SU-DHL-6 (cell line): ENCODE data around the gene CHMP5.
A peak's percentile ranks its signal among the peaks of the same experiment; 100 is the strongest.

Experiments
- H2AFZ ChIP-seq: fragments of 200-600 bp; sonication (generic); 2 replicates; pipeline ENCODE4 v1.6.1; 2014; ENCODE audit warnings: low read depth, mild to moderate bottlenecking, moderate library complexity, mixed read lengths, antibody characterized with exemption, low read length; ENCODE audit not compliant: severe bottlenecking
- H3F3A ChIP-seq: fragments of 200-600 bp; shearing (Covaris generic); 2 replicates; pipeline ENCODE4 v1.6.0; 2016; ENCODE audit warnings: antibody characterized with exemption, mild to moderate bottlenecking; ENCODE audit not compliant: insufficient read depth
- H3K27ac ChIP-seq: fragments of 200-600 bp; sonication (generic); 2 replicates; pipeline ENCODE4 v1.5.1; 2016; ENCODE audit warnings: low read depth, mild to moderate bottlenecking, low read length, moderate library complexity, mixed read lengths
- H3K27me3 ChIP-seq: fragments of 200-600 bp; sonication (generic), shearing (Covaris generic); 2 replicates; pipeline ENCODE4 v1.6.0; 2014; ENCODE audit warnings: mild to moderate bottlenecking, low read length
- H3K36me3 ChIP-seq: fragments of 200-600 bp; sonication (generic); 2 replicates; pipeline ENCODE4 v1.6.1; 2014; ENCODE audit warnings: mild to moderate bottlenecking, low read length, mixed read lengths
- H3K4me2 ChIP-seq: fragments of 300-600, 200-600 bp; shearing (Covaris generic), sonication (generic); 2 replicates; pipeline ENCODE4 v1.6.0; 2014; ENCODE audit warnings: low read length, low read depth, mild to moderate bottlenecking; ENCODE audit not compliant: poor library complexity, severe bottlenecking
- H3K4me3 ChIP-seq: fragments of 200-600 bp; sonication (generic); 2 replicates; pipeline ENCODE4 v1.5.1; 2014; ENCODE audit warnings: antibody characterized with exemption, low read length, mild to moderate bottlenecking, mixed read lengths; ENCODE audit not compliant: insufficient read depth, poor library complexity, severe bottlenecking
- H3K79me2 ChIP-seq: fragments of 200-600 bp; sonication (generic); 2 replicates; pipeline ENCODE4 v1.6.1; 2014; ENCODE audit warnings: mild to moderate bottlenecking, low read length, moderate library complexity; ENCODE audit not compliant: insufficient read depth
- H3K9ac ChIP-seq: fragments of 200-600 bp; sonication (generic); 2 replicates; pipeline ENCODE4 v1.7.0; 2014; ENCODE audit warnings: mild to moderate bottlenecking, low read length
- H3K9me2 ChIP-seq: fragments of 200-600 bp; sonication (generic); replicated peaks from 2 replicates; pipeline ENCODE4 v1.6.1; 2014; ENCODE audit warnings: low read length; ENCODE audit not compliant: insufficient read depth
- H3K9me3 ChIP-seq: fragments of 200-600 bp; sonication (generic); 2 replicates; pipeline ENCODE4 v1.6.1; 2014; ENCODE audit warnings: low read length, mixed read lengths; ENCODE audit not compliant: insufficient read depth
- H4K20me1 ChIP-seq: fragments of 200-600 bp; sonication (generic); 2 replicates; pipeline ENCODE4 v1.6.1; 2014; ENCODE audit warnings: low read depth, mild to moderate bottlenecking, antibody characterized with exemption, low read length, moderate library complexity, mixed read lengths
- CTCF ChIP-seq: fragments of 200-600 bp; sonication (generic); IDR thresholded peaks from one replicate; pipeline ENCODE4 v1.5.1; 2017; ENCODE audit warnings: antibody characterized with exemption, mild to moderate bottlenecking, low read length, moderate library complexity; ENCODE audit not compliant: insufficient read depth, poor library complexity, severe bottlenecking
- EZH2phosphoT487 ChIP-seq: fragments of 200-600 bp; sonication (generic), shearing (Covaris generic); conservative IDR thresholded peaks from 2 replicates; pipeline ENCODE4 v1.6.1; 2018; ENCODE audit warnings: mild to moderate bottlenecking, antibody characterized with exemption, low read length, moderate library complexity, mixed read lengths

Gene CHMP5

GRCh38 chr9:33257276-33257675, 7.6 kb upstream of the CHMP5 start:
- Histone ChIP-seq H3K27me3 (no peaks in the 10 kb centered on the region), H3K4me3 (no peak overlapping the region), H3K36me3 (peaks cover 60% of the 10 kb centered on the region), H3F3A (no peaks in the 10 kb centered on the region), H3K79me2 (peaks cover 6% of the 10 kb centered on the region; the same call in 1 of the 2 replicates), H2AFZ (no peak overlapping the region), H3K9ac (no peak overlapping the region), H3K27ac (no peak overlapping the region), H3K4me2 (no peak overlapping the region), H3K9me3 (no peaks in the 10 kb centered on the region), H4K20me1 (no peaks in the 10 kb centered on the region), H3K9me2 (no peaks in the 10 kb centered on the region)
- TF ChIP-seq EZH2phosphoT487 (no peak), CTCF (no peak)

DNA sequence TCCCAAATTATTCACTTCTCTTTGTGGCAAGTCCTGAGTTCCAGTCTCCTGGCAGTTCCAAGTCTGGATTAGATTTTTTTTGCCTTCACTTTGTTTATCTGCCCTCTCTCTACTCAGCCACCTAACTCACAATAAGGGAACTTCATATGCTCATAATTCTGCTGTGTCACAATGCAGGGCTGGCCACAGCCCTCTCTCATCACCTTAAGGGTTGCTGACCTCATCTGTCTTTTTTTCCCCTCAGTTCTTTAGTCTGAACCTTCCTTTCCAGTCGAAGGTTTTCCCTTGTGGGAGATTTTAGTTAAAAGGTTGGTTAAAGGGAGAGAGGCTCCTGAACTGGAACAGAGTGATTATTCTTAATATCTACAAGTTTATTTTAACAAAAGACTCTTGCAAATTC, 4.5 kb upstream of the CHMP5 start:
- no peaks in the 10 kb centered on the region for H4K20me1 ChIP-seq
- H3K79me2 ChIP-seq, result peaks cover 29% of the 10 kb centered on the region
- H3K9me3 ChIP-seq, result no peaks in the 10 kb centered on the region
- TF ChIP-seq EZH2phosphoT487, result no peak
- no peak for TF ChIP-seq CTCF
- no peak overlapping the region for H3K4me2 ChIP-seq
- H3K4me3 ChIP-seq, result no peak overlapping the region
- H3K27ac ChIP-seq, result no peak overlapping the region
- no peak overlapping the region for H2AFZ ChIP-seq
- no peak overlapping the region for H3K9ac ChIP-seq
- H3K36me3 ChIP-seq, result peaks cover 48% of the 10 kb centered on the region
- H3K9me2 ChIP-seq, result no peaks in the 10 kb centered on the region
- 0 out of 2 replicates have a peak, but pooled peaks cover 3% of the 10 kb centered on the region for H3F3A ChIP-seq
- no peaks in the 10 kb centered on the region for H3K27me3 ChIP-seq

- Histone ChIP-seq H3K27ac (peak overlapping the region; percentile 56), H2AFZ (peak overlapping the region; percentile 81), H3K4me2 (peak overlapping the region; percentile 69), H3K9me2 (no peaks in the 10 kb centered on the region), H4K20me1 (no peaks in the 10 kb centered on the region), H3K36me3 (peaks cover 23% of the 10 kb centered on the region), H3K4me3 (peak overlapping the region; percentile 80), H3K9me3 (no peaks in the 10 kb centered on the region), H3K27me3 (no peaks in the 10 kb centered on the region), H3F3A (peaks cover 11% of the 10 kb centered on the region; the same call in 1 of the 2 replicates), H3K9ac (peak overlapping the region; percentile 91), H3K79me2 (peaks cover 29% of the 10 kb centered on the region)
- TF ChIP-seq EZH2phosphoT487, result no peak
- TF ChIP-seq CTCF, result no peak
Measured at GRCh38 chr9:33263131-33264002, 1.5 kb upstream of the CHMP5 start.
